ENCODE measurements around the gene JKAMP. TPM values are rescaled to one million over a fixed set of nuclear protein-coding genes. Genes with fewer than 3 reads are reported as not detected.

The JKAMP gene
- total and polyA plus RNA-seq, 2 of the 8 experiments (the other 6 are each of a cell fraction or from before 2014, with no cell fraction given), result 34.9 to 182 TPM

DNA sequence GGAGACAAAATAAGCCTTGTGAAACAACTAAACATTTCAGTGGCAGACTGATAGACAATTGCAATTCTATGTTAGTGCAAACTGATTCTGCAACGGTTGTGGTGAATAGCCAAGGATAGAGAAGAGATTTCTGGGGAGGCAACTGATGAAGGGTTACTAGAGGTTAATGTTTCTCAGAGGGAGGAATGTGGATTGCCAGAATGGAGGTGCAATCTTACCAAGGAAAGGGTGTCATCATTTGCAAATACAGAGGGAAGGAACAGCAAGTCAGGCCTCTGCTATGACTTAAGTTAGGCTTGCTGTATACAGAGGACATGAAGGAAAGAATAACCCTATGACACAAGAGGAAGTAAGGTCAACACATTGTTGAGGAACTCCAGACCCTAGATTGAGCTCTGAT, 56.5 kb downstream of the JKAMP start:
- ChIA-PET CTCF (ENCODE audit: partially characterized antibody) (interaction anchor here (1.4 to 2.7 kb wide), 2 partner anchors 36 to 43 kb away, joined by 3 to 19 read pairs; partner anchors contain the start of gene CCDC175), POLR2A (ENCODE audit: partially characterized antibody) (no interaction called here)
- no peak overlapping the region for H3K14ac ChIP-seq (ENCODE audit: insufficient read length)
- H2BK12ac ChIP-seq (ENCODE audit: low read depth, low read length), result no peak overlapping the region
- H3K18ac ChIP-seq (ENCODE audit: extremely low read depth, low read length), result no peak overlapping the region
- H2BK120ac ChIP-seq (replicated peaks; ENCODE audit: low read depth, low read length), result no peak overlapping the region
- no peak overlapping the region for H4K91ac ChIP-seq (replicated peaks; ENCODE audit: insufficient read length, low read length)
- H3K9ac ChIP-seq (replicated peaks in 1 of 4; ENCODE audit: extremely low read depth in 1 of 4, low read depth in 3 of 4, low read length in 3 of 4), result no peak overlapping the region
- H3K9me3 ChIP-seq (ENCODE audit: insufficient read depth in 2 of 2, low read depth in 1 of 2, low read length in 1 of 2), result no peaks in the 10 kb centered on the region
- H3K4me3 ChIP-seq (ENCODE audit: extremely low read depth in 1 of 4, insufficient read depth in 2 of 4, low read depth in 3 of 4, low read length in 4 of 4), result no peak overlapping the region
- no peaks in the 10 kb centered on the region for H3K79me1 ChIP-seq (ENCODE audit: low read depth, low read length)
- no peak overlapping the region for H4K5ac ChIP-seq (ENCODE audit: insufficient read length, low read depth, low read length)
- H4K20me1 ChIP-seq (replicated peaks in 1 of 2; ENCODE audit: control insufficient read depth in 1 of 2, insufficient read depth in 2 of 2, low read length in 2 of 2), result no peaks in the 10 kb centered on the region
- H3K27ac ChIP-seq (ENCODE audit: low read depth, low read length), result no peak overlapping the region
- no peak overlapping the region for H3K23ac ChIP-seq (ENCODE audit: insufficient read length)
- no peaks in the 10 kb centered on the region for H3K36me3 ChIP-seq (ENCODE audit: control insufficient read depth in 2 of 4, insufficient read depth in 4 of 4, low read length in 3 of 4)
- no peak overlapping the region for H4K8ac ChIP-seq (ENCODE audit: extremely low read depth, insufficient read depth, low read length)
- H2BK15ac ChIP-seq (ENCODE audit: low read length), result no peak overlapping the region
- no peak overlapping the region for H2BK20ac ChIP-seq (ENCODE audit: low read length)
- no peaks in the 10 kb centered on the region for H3K27me3 ChIP-seq (replicated peaks in 1 of 4; ENCODE audit: control insufficient read depth in 3 of 4, extremely low read depth in 1 of 4, insufficient read depth in 3 of 4, low read length in 3 of 4)
- 63% methylated on average over 1 of the region's 1 CpG; no CpG with 5 or more reads in 1 of the 2 experiments for WGBS, 2 experiments (ENCODE audit: extremely low coverage in 1 of 2, insufficient coverage in 1 of 2, insufficient read length in 1 of 2, insufficient replicate concordance in 2 of 2, low coverage in 1 of 2, low lambda C conversion rate in 2 of 2, missing lambda C conversion rate in 1 of 2)
- H3K23me2 ChIP-seq (ENCODE audit: low read depth, low read length), result no peaks in the 10 kb centered on the region
- no peak overlapping the region for H3K4ac ChIP-seq (replicated peaks; ENCODE audit: insufficient read length, low read depth, low read length)
- H2AFZ ChIP-seq (ENCODE audit: low read length), result no peak overlapping the region
- H3K4me1 ChIP-seq (replicated peaks in 1 of 4; ENCODE audit: control insufficient read depth in 3 of 4, insufficient read depth in 4 of 4, low read length in 3 of 4), result no peaks in the 10 kb centered on the region
- H2BK5ac ChIP-seq (ENCODE audit: low read depth, low read length), result no peak overlapping the region
- H3K4me2 ChIP-seq (ENCODE audit: insufficient read depth in 1 of 2, low read depth in 2 of 2, low read length in 2 of 2), result no peak overlapping the region
- DNase-seq (ENCODE audit: low read depth in 1 of 2, low spot score in 2 of 2), result no peak
- no peak for FAIRE-seq
- no peak overlapping the region for H2AK5ac ChIP-seq (ENCODE audit: low read depth, low read length)
- H3K56ac ChIP-seq (replicated peaks; ENCODE audit: insufficient read length, low read depth, low read length), result no peak overlapping the region
- H3K79me2 ChIP-seq (ENCODE audit: control insufficient read depth in 1 of 2, insufficient read depth in 2 of 2, low read length in 2 of 2), result no peaks in the 10 kb centered on the region
- TF ChIP-seq EP300 (IDR thresholded peaks at IDR 0.05; ENCODE audit: borderline replicate concordance in 1 of 2, low read depth in 2 of 2, low read length in 2 of 2) (no peak), MAFK (IDR thresholded peaks at IDR 0.05; ENCODE audit: low read depth, low read length) (no peak)

Data from H1 (cell line).